K562 (cell line): ENCODE data around the gene NPVF. TPM values are rescaled to one million over a fixed set of nuclear protein-coding genes. Genes with fewer than 3 reads are reported as not detected.
A peak's percentile ranks its signal among the peaks of the same experiment; 100 is the strongest.

Experiments used
- ATAC-seq: fragments of 200-7000 bp; cut with Tn5 transposase; 3 replicates; pipeline ENCODE4 v1.9.1; 2020; ENCODE audit warnings: moderate library complexity
- BruUV-seq: library from RNA; stranded (reverse); fragments of 400-500 nt; replicated peaks from 2 replicates; lab custom pipeline; 2021; lab: Mats Ljungman, UMichigan
- CTCF ChIA-PET: fragments of 300-600 bp; formaldehyde crosslinking; extraction: SDS; loops from one replicate; lab custom pipeline; 2021; ENCODE audit warnings: low intra/inter-chr PET ratio; lab: Yijun Ruan, JAX
- POLR2A ChIA-PET: fragments of 300-600, 350-650 bp; sonication (Branson Sonifier 250); formaldehyde crosslinking; extraction: SDS; loops from one replicate; lab custom pipeline; 2021; ENCODE audit warnings: antibody characterized with exemption, inconsistent platforms; lab: Yijun Ruan, JAX
- DNase-seq, 4 experiments: peaks; one replicate each; pipeline versions ENCODE4 v3.0.0 to v3.0.0-alpha.2; 2011 to 2018; ENCODE audit warnings: low spot score in 3 of 4, mixed read lengths in 3 of 4; ENCODE audit errors: extremely low read depth in 1 of 4
- FAIRE-seq: peaks from 2 replicates; lab custom pipeline; 2011; peaks lifted over from hg19 to GRCh38; lab: Jason Lieb, UNC
- H2AFZ ChIP-seq: 2 replicates; pipeline ENCODE4 v1.6.0; 2011; ENCODE audit warnings: low read depth, low read length, control low read depth, inconsistent platforms
- H3K27ac ChIP-seq: fragments of 200-600 bp; 3 replicates; pipeline ENCODE4 v1.8.0; 2011; ENCODE audit warnings: low read depth, mild to moderate bottlenecking, control low read depth, inconsistent platforms, low read length, moderate library complexity, mixed read lengths; ENCODE audit errors: extremely low read depth
- H3K27me3 ChIP-seq, 2 experiments: fragments of 300-600 bp in 1 of 2; 2 replicates in 1 of 2; 3 replicates in 1 of 2; pipeline versions ENCODE4 v1.6.0 to v1.8.0; 2011; ENCODE audit warnings: inconsistent platforms in 2 of 2, low read length in 2 of 2, mild to moderate bottlenecking in 1 of 2, mixed read lengths in 1 of 2, moderate library complexity in 1 of 2; ENCODE audit not compliant: control insufficient read depth in 2 of 2, insufficient read depth in 2 of 2
- H3K36me3 ChIP-seq: fragments of 300-600 bp; 3 replicates; pipeline ENCODE4 v1.8.0; 2011; ENCODE audit warnings: mild to moderate bottlenecking, low read length, inconsistent platforms; ENCODE audit not compliant: control insufficient read depth, insufficient read depth
- H3K4me1 ChIP-seq, 2 experiments: fragments of 200-600 bp in 1 of 2; replicated peaks in 1 of 2; 2 replicates in 1 of 2; 3 replicates in 1 of 2; pipeline versions ENCODE4 v1.5.1 to v1.8.0; 2011; ENCODE audit warnings: inconsistent platforms in 2 of 2, low read length in 2 of 2, mild to moderate bottlenecking in 1 of 2, mixed read lengths in 1 of 2, moderate library complexity in 1 of 2; ENCODE audit not compliant: control insufficient read depth in 2 of 2, insufficient read depth in 2 of 2
- H3K4me2 ChIP-seq: 2 replicates; pipeline ENCODE4 v1.6.1; 2011; ENCODE audit warnings: low read length, control low read depth, inconsistent platforms, mixed read lengths; ENCODE audit not compliant: insufficient read depth
- H3K4me3 ChIP-seq: fragments of 200-600 bp; sonication (generic), shearing (Covaris generic); 2 replicates; pipeline ENCODE4 v1.5.1; 2016; ENCODE audit warnings: control low read depth, inconsistent platforms
- H3K79me2 ChIP-seq: fragments of 200-600 bp; 3 replicates; pipeline ENCODE4 v1.8.0; 2011; ENCODE audit warnings: low read length, inconsistent platforms; ENCODE audit not compliant: control insufficient read depth, insufficient read depth
- H3K9ac ChIP-seq, 2 experiments: 2 replicates each; pipeline versions ENCODE4 v1.6.0 to v1.6.1; 2011; ENCODE audit warnings: low read depth in 2 of 2, low read length in 2 of 2, control low read depth in 1 of 2, inconsistent platforms in 1 of 2, mild to moderate bottlenecking in 1 of 2, mixed read lengths in 1 of 2; ENCODE audit not compliant: insufficient read depth in 1 of 2
- H3K9me1 ChIP-seq: one replicate; pipeline ENCODE4 v1.6.0; 2011; ENCODE audit warnings: inconsistent platforms, mild to moderate bottlenecking, low read length, moderate library complexity; ENCODE audit not compliant: control insufficient read depth, insufficient read depth
- H3K9me3 ChIP-seq: replicated peaks from 2 replicates; pipeline ENCODE4 v1.5.1; 2011; ENCODE audit warnings: low read depth, low read length, inconsistent platforms; ENCODE audit not compliant: control insufficient read depth, insufficient read depth
- H4K20me1 ChIP-seq: replicated peaks from 2 replicates; pipeline ENCODE4 v1.6.1; 2011; ENCODE audit warnings: low read length, inconsistent platforms, mixed read lengths; ENCODE audit not compliant: control insufficient read depth, insufficient read depth
- FOSL1 ChIP-seq: fragments of 200-800 bp; sonication (Bioruptor generic); conservative IDR thresholded peaks from 2 replicates; pipeline ENCODE4 v1.6.1; 2016; ENCODE audit warnings: missing genetic modification characterization, missing compliant biosample characterization
- GABPB1 ChIP-seq: sonication (generic); formaldehyde crosslinking; IDR thresholded peaks from 2 replicates; pipeline ENCODE4 v1.8.0; 2022; ENCODE audit warnings: mild to moderate bottlenecking, missing genetic modification reagents
- TEAD2 ChIP-seq: fragments of 450-650 bp; IDR thresholded peaks from 2 replicates; pipeline ENCODE4 v1.6.1; 2016; ENCODE audit warnings: missing genetic modification characterization, control low read depth, missing compliant biosample characterization
- ZNF24 ChIP-seq: fragments of 450-650 bp; IDR thresholded peaks from 2 replicates; pipeline ENCODE4 v1.6.1; 2016
- WGBS: fragments of 100-300 bp; shearing (Covaris generic); methylation state at CpG from one replicate; pipeline ENCODE4 v1.1.6; 2016; ENCODE audit warnings: low coverage, mixed read lengths; ENCODE audit not compliant: insufficient coverage; ENCODE audit errors: missing lambda C conversion rate; 5-methylcytosine and 5-hydroxymethylcytosine counted together
- in situ Hi-C: fragments of 300-500 bp; cut with MboI; formaldehyde crosslinking; loops from 4 replicates; pipeline ENCODE4 v1.15.0; 2018; ENCODE audit warnings: inconsistent platforms, mixed read lengths
- intact Hi-C: fragments of 100-400 bp; cut with micrococcal nuclease; formaldehyde crosslinking; loops from 2 replicates; pipeline ENCODE4 v1.14.2; 2022
- polyA plus RNA-seq, 8 experiments: library from polyadenylated mRNA; depleted of rRNA in 4 of 8; stranded (reverse) in 5 of 8; unstranded in 3 of 8; fragments of >200 nt; fragmentation: Nextera tagmentation in 2 of 8; fragmentation: Illumina TruSeq in 1 of 8; extraction: Ambion mirVana in 2 of 8; extraction: Trizol in 1 of 8; gene quantifications; 2 replicates each; pipeline versions ENCODE4 v1.2.1 to v1.2.3, GENCODE V29; 2011 to 2014; ENCODE audit warnings: inconsistent platforms in 1 of 8, missing spikeins in 1 of 8
- total RNA-seq, 7 experiments: library from RNA; depleted of rRNA in 6 of 7; stranded (reverse); fragments of >200 nt in 6 of 7; fragmentation: Illumina TruSeq in 2 of 7; extraction: Trizol in 2 of 7; gene quantifications; 2 replicates each; pipeline versions ENCODE4 v1.2.1 to v1.2.3, GENCODE V29; 2011 to 2021; ENCODE audit warnings: low replicate concordance in 1 of 7
- TF ChIP-seq, protein P1 (sequence below): fragments of 200-600 bp; sonication (generic); IDR thresholded peaks from one replicate; pipeline ENCODE4 v1.6.1; 2012; ENCODE audit warnings: mild to moderate bottlenecking, low read depth, low read length, inconsistent platforms
- TF ChIP-seq, protein P2 (sequence below): IDR thresholded peaks from 2 replicates; pipeline ENCODE4 v1.6.1; 2011; ENCODE audit warnings: borderline replicate concordance, low read depth, mild to moderate bottlenecking, moderate library complexity, low read length; ENCODE audit not compliant: insufficient read depth, poor library complexity, severe bottlenecking

NPVF gene
- total and polyA plus RNA-seq, 9 of the 15 experiments (the other 6 are each of a cell fraction or from before 2014, with no cell fraction given) = not detected

DNA sequence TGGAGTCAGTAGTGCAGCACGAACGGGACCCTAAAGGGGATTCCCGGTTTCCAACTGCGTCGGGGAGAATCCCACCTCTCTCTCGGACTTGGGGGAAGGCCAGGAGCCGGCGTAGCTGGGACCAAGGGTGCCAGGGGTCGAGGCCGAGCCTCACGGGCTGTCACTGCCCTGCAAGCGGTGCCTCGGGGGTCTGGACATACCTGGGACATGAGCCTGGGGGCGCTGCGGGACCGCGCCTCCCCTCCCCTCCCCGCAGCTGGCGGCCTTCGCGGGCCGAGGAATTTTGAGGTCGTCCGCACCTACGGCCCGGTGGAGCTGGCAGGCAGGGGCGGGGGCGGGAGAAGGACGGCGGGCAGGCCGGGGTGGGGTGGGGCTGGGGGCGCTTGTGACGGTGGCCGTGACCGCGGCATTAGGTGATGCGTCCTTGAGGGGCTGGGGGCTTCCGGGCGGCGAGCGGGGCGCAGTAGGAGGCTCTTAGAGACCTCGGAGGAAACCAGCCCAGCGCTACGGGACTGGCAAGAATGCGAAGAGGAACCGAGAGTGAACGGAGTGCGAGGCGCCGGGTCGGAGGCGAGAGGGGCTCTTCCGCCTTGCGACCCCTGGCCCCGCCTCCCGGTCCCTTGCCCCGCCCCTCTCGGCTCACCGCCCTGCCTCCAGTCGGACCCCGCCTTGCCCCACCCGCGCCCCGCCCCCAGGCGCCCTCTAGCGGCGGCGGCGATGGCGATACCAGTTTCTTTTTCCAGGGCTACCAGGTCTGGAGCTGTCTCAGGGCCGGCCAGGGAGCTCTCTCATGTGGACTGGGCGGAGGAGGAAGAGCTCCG is 48.3 kb downstream of the NPVF start:
- no peaks in the 10 kb centered on the region for H3K9me3 ChIP-seq
- DNase-seq (peak; percentile 89 to 99 (median 98)), ATAC-seq (peak; percentile 96), FAIRE-seq (no peak)
- ChIA-PET POLR2A (interaction anchor here (1.5 kb wide), 1 partner anchor 55 kb away, joined by 11 read pairs; the partner anchor contains the start of gene CYCS), CTCF (interaction anchor here (0.6 kb wide), 1 partner anchor 202 kb away, joined by 3 read pairs; no protein-coding TSS in a partner anchor)
- intact Hi-C loops (loop anchor here (5.0 kb wide), 1 partner anchor 37 kb away; no protein-coding TSS in a partner anchor), in situ Hi-C loops (no loop called here)
- WGBS = 2% methylated on average over 39 of the region's 74 CpGs
- peak overlapping the region; percentile 51 for H3K4me3 ChIP-seq
- no peaks in the 10 kb centered on the region for H3K36me3 ChIP-seq
- H3K4me2 ChIP-seq = peak overlapping the region; percentile 84
- H2AFZ ChIP-seq = peak overlapping the region; percentile 96
- no peaks in the 10 kb centered on the region for H3K79me2 ChIP-seq
- no peaks in the 10 kb centered on the region for H3K27me3 ChIP-seq
- BruUV-seq = no TSS peak
- peak overlapping the region; percentile 63 to 94 for H3K9ac ChIP-seq
- peaks cover 8% of the 10 kb centered on the region in 2 experiments; a peak in 3 of 5 replicates for H3K4me1 ChIP-seq
- H3K9me1 ChIP-seq = no peaks in the 10 kb centered on the region
- H3K27ac ChIP-seq = peak overlapping the region; percentile 69
- H4K20me1 ChIP-seq = no peaks in the 10 kb centered on the region
- TF ChIP-seq, protein P1, sequence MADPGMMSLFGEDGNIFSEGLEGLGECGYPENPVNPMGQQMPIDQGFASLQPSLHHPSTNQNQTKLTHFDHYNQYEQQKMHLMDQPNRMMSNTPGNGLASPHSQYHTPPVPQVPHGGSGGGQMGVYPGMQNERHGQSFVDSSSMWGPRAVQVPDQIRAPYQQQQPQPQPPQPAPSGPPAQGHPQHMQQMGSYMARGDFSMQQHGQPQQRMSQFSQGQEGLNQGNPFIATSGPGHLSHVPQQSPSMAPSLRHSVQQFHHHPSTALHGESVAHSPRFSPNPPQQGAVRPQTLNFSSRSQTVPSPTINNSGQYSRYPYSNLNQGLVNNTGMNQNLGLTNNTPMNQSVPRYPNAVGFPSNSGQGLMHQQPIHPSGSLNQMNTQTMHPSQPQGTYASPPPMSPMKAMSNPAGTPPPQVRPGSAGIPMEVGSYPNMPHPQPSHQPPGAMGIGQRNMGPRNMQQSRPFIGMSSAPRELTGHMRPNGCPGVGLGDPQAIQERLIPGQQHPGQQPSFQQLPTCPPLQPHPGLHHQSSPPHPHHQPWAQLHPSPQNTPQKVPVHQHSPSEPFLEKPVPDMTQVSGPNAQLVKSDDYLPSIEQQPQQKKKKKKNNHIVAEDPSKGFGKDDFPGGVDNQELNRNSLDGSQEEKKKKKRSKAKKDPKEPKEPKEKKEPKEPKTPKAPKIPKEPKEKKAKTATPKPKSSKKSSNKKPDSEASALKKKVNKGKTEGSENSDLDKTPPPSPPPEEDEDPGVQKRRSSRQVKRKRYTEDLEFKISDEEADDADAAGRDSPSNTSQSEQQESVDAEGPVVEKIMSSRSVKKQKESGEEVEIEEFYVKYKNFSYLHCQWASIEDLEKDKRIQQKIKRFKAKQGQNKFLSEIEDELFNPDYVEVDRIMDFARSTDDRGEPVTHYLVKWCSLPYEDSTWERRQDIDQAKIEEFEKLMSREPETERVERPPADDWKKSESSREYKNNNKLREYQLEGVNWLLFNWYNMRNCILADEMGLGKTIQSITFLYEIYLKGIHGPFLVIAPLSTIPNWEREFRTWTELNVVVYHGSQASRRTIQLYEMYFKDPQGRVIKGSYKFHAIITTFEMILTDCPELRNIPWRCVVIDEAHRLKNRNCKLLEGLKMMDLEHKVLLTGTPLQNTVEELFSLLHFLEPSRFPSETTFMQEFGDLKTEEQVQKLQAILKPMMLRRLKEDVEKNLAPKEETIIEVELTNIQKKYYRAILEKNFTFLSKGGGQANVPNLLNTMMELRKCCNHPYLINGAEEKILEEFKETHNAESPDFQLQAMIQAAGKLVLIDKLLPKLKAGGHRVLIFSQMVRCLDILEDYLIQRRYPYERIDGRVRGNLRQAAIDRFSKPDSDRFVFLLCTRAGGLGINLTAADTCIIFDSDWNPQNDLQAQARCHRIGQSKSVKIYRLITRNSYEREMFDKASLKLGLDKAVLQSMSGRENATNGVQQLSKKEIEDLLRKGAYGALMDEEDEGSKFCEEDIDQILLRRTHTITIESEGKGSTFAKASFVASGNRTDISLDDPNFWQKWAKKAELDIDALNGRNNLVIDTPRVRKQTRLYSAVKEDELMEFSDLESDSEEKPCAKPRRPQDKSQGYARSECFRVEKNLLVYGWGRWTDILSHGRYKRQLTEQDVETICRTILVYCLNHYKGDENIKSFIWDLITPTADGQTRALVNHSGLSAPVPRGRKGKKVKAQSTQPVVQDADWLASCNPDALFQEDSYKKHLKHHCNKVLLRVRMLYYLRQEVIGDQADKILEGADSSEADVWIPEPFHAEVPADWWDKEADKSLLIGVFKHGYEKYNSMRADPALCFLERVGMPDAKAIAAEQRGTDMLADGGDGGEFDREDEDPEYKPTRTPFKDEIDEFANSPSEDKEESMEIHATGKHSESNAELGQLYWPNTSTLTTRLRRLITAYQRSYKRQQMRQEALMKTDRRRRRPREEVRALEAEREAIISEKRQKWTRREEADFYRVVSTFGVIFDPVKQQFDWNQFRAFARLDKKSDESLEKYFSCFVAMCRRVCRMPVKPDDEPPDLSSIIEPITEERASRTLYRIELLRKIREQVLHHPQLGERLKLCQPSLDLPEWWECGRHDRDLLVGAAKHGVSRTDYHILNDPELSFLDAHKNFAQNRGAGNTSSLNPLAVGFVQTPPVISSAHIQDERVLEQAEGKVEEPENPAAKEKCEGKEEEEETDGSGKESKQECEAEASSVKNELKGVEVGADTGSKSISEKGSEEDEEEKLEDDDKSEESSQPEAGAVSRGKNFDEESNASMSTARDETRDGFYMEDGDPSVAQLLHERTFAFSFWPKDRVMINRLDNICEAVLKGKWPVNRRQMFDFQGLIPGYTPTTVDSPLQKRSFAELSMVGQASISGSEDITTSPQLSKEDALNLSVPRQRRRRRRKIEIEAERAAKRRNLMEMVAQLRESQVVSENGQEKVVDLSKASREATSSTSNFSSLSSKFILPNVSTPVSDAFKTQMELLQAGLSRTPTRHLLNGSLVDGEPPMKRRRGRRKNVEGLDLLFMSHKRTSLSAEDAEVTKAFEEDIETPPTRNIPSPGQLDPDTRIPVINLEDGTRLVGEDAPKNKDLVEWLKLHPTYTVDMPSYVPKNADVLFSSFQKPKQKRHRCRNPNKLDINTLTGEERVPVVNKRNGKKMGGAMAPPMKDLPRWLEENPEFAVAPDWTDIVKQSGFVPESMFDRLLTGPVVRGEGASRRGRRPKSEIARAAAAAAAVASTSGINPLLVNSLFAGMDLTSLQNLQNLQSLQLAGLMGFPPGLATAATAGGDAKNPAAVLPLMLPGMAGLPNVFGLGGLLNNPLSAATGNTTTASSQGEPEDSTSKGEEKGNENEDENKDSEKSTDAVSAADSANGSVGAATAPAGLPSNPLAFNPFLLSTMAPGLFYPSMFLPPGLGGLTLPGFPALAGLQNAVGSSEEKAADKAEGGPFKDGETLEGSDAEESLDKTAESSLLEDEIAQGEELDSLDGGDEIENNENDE = no peak
- TF ChIP-seq ZNF24 = no peak
- TF ChIP-seq GABPB1 (CRISPR knock-in tag) = peak; percentile 86
- TF ChIP-seq, protein P2, sequence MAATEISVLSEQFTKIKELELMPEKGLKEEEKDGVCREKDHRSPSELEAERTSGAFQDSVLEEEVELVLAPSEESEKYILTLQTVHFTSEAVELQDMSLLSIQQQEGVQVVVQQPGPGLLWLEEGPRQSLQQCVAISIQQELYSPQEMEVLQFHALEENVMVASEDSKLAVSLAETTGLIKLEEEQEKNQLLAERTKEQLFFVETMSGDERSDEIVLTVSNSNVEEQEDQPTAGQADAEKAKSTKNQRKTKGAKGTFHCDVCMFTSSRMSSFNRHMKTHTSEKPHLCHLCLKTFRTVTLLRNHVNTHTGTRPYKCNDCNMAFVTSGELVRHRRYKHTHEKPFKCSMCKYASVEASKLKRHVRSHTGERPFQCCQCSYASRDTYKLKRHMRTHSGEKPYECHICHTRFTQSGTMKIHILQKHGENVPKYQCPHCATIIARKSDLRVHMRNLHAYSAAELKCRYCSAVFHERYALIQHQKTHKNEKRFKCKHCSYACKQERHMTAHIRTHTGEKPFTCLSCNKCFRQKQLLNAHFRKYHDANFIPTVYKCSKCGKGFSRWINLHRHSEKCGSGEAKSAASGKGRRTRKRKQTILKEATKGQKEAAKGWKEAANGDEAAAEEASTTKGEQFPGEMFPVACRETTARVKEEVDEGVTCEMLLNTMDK = peak; percentile 89
- no peak for TF ChIP-seq TEAD2
- TF ChIP-seq FOSL1 (tag) = no peak
